ENCODE measurements around the gene CHCHD3.

GRCh38 chr7:132779164-132779563, 302.7 kb downstream of the CHCHD3 start:
- TF ChIP-seq CTCF (conservative IDR thresholded peaks at IDR 0.05; ENCODE audit: low read depth, low read length) (no peak), EZH2phosphoT487 (IDR thresholded peaks at IDR 0.05; ENCODE audit: borderline replicate concordance, low read length) (no peak)
